ENCODE measurements around the gene NDUFA1.
"Not testable (repeated sequence)": the region's sequence is repeated elsewhere in the genome, so short reads cannot be mapped to it uniquely, and the experiment has no call there.

The NDUFA1 gene

GRCh38 chrX:119916310-119916709, 44.7 kb downstream of the NDUFA1 start:
- DNase-seq, result no peak

- DNase-seq, result no peak
These were observed 46.2 kb downstream of the NDUFA1 start for GRCh38 chrX:119917877-119918276.

GRCh38 chrX:119919835-119920585, 48.4 kb downstream of the NDUFA1 start:
- DNase-seq, result no peak

- not testable (repeated sequence) for DNase-seq
These were observed 50.8 kb downstream of the NDUFA1 start for GRCh38 chrX:119922391-119922790.

All from CD4-positive, alpha-beta T cell treated with Interleukin-4 for 4 hours (primary cell).